HG03139 (cell line): ENCODE data around the gene HPCAL1.

Experiments
- ATAC-seq: cut with Tn5 transposase; IDR thresholded peaks from one replicate; pipeline ENCODE4 v1.9.1; 2021; ENCODE audit not compliant: unreplicated experiment

Gene HPCAL1

GRCh38 chr2:10415640-10416039 lies 112.9 kb downstream of the HPCAL1 start:
- ATAC-seq, result no peak

- ATAC-seq, result no peak
These were observed 115.0 kb downstream of the HPCAL1 start for GRCh38 chr2:10417551-10418335.

DNA sequence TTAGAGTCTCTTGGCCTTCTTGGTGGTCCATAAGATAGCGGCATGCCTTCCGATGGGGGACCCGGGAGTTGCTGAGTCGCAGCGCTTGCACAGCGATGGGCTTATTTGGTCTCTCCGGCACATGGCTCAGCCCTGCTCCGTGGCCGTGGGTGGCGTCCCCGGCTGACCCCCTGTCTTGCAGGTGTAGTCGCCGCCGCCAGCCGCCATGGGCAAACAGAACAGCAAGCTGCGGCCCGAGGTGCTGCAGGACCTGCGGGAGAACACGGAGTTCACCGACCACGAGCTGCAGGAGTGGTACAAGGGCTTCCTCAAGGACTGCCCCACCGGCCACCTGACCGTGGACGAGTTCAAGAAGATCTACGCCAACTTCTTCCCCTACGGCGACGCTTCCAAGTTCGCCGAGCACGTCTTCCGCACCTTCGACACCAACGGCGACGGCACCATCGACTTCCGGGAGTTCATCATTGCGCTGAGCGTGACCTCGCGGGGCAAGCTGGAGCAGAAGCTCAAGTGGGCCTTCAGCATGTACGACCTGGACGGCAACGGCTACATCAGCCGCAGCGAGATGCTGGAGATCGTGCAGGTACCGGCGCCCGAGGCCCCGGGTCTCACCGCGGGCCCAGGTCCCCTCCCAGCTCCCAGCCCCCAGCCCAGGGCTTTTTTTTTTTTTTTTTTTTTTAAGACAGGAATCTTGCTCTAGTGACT lies 117.0 kb downstream of the HPCAL1 start:
- no peak for ATAC-seq

DNA sequence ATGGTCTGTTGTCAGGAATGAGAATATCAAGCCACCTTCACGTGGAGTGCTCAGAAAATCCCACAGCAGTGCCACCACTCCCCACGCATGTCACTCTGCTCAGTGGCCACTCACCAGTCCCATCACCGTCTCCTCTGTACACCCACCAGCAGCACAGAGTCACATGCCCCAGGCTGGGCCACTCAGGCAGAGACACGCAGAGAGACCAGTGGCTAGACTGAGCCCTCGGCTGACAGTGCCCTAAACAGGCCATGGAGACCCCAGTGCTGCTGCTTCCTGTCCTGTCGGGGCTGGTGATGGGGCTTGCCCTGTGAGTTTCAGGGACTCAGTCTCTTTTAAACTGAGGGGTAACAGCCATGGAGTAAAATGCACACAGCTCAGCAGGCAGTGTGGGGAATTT lies 119.5 kb downstream of the HPCAL1 start:
- no peak for ATAC-seq

GRCh38 chr2:10422732-10423399 lies 120.2 kb downstream of the HPCAL1 start:
- ATAC-seq, result no peak

DNA sequence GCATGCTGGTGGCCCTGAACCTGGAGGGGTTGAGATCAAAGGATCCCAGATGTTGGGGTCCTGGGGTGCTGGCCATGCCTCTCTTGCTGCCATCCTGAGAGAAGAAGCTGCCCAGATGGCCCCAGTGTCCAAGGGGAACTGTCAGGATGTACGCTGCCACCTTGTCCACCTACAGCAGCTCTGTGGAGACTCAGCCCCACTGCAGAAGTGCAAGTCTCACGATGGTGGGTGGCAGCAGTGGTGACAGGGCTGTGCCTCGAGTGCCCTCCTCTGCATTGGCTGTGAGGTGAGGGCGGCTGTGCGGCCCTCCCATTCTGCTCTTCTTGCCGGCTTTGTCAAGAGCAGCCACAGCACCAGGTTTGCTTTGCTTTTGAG lies 120.7 kb downstream of the HPCAL1 start:
- no peak for ATAC-seq

- ATAC-seq, result no peak
These were observed 121.3 kb downstream of the HPCAL1 start for GRCh38 chr2:10424051-10424450.

DNA sequence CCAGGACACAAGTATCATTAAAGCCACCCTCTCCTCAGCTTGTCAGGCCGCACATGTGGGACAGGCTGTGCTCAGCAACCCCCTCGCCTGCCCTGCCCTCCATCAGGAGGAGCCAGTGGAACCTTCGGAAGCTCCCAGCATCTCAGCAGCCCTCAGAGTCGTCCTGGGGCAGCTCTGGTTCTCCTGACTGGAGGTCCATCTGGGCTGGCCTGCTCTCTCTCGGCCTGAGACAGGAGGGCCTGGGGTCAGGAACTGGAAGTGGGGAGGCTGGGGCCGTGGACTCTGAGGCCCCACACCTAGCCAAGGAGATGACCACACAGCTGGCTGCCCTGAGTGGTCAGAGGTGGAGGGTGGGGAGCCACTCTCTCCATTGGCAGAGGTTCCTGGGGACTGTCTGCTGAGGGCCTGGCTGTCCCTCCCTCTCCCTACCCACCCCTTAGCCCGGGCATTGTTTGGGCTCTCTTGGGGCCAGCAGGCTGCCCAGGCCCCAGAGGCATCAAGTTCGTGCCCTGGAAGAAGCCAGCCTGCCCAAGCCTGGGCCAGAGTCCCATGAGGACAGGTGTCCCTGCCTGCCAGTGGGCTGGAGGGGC lies 122.3 kb downstream of the HPCAL1 start:
- ATAC-seq, result no peak

- ATAC-seq, result no peak
These were observed 123.0 kb downstream of the HPCAL1 start for GRCh38 chr2:10425699-10426098.

- ATAC-seq, result no peak
These were observed 124.3 kb downstream of the HPCAL1 start for GRCh38 chr2:10426726-10427617.

- ATAC-seq, result no peak
These were observed 124.9 kb downstream of the HPCAL1 start for GRCh38 chr2:10427618-10427949.

DNA sequence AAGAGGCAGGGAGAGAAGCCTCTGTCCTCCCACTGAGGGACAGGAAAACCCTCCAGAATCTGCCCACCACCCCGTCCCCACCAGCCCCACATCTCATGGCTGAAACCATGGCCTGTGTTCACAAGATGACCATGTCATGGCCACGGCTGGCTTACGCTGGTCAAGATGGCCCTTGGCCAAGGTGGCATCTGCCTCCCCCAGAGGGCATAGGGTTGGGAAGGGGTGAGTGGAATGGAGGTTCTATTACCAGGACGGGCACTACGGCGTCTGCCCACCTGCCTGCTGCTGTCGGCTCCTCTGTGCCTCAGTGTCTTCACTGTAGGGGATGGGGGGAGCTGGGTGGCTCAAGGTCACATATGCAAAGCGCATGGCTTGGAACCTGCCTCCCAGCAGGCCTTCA lies 125.7 kb downstream of the HPCAL1 start:
- ATAC-seq, result no peak

DNA sequence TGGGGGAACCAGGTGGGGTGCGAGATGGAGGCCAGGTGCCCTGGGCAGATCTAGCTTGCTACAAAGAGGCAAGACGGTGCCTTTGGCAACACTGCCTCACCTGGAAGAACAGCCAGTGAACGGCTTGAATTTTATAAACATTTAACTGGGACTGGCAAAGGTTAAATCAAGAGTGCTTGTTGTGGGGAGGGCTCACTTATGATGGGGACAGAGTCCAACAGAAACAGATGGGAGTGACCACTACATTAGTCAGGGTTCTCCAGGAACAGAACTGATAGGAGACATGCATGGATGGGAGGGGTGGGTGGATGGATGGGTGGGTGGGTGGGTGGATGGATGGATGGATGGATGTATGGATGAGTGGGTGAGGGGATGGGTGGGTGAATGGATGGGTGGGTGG lies 126.2 kb downstream of the HPCAL1 start:
- ATAC-seq, result no peak

DNA sequence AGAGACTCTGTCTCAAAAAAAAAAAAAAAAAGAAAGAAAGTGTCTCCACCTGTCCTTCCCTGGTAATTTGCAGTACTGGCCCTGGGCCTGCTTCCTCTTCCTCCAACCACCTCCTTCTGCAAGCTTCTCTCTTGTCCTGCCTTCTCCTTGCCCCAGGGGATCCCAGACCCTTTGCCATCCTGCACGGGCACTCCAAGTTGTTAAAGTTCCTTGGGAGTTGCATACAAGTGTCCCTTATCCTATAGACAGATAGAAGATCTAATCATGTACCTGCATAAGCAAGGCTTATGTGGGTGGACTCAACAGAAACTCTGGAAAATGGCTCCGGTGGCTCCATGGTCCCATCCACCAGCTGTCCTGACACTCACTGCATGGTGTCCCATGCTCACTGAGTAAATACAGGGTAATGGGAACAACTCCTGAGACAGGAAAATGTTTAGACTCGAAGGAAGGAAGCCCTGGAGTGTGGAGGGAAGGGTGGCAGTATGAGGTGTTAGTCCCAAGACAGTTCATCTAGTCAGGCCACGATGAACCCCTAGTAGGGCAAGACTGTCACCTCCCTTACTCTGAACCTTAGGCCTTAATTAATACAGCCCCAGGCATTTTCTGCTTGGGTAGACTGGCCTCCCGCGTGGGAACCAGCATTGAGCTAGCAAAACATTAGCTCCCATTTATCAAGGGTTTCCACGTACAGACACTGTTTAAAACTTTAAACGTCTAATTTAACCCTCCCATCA lies 128.3 kb downstream of the HPCAL1 start:
- ATAC-seq, result no peak

DNA sequence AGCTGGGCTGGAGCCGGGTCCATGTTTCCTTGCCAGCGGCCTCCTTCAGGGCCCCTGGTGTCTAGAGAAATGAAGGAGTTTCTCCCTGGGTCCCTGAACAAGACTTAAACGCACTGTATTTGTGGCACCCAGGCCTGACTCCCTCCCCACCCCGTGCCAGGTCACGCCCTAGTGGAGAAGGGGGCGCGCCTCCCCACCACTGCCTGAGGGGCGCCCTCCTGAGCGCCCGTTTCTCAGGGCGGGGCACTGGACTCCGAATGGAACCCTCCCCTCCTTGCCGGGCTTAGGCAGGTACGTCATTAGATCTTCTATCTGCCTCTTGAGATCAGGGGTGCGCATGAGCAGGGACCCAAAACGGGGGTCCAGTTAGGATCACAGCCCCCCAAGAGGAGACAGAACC lies 129.1 kb downstream of the HPCAL1 start:
- ATAC-seq, result no peak

DNA sequence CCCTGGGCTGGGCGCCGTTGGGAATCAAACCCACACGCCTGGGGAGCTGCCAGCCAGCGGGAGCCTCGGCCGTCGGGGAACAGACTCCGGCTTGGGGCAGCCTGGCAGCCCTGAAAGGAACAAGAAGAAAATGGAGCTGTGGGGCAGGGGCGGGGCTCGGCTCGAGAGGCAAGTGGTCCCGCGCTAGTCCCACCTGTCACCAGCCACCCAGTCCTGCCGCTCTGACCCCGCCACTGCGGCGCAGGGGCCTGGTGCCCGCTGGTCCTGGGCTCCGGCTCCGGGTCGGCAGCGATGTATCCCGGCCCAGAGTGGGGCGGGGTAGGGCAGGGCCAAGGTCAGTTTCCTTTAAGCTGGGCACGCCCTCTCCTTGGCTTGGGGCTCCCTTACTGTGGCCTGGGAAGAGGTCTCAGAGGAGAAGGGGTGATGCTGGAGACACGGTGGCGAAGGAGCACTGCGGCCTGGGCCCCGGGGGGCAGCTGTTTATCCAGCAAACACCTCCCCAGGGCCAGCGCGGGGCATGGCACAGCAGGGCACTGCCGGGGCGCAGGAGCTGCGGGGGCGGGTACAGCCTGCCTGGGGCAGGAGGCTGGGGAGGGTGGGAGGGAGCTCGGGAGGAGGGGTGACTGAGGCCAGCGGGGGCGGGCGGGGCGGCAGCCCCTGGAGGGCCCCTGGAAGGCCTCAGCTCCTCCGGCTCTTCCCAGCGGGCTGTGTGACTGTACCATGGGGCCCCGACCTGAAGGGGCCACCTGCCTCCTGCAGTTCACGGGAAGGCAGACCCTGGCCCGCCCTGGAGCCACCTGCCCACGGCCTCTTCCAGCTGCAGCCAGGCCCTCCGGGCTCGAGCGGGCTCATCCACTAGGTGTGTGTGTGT lies 129.8 kb downstream of the HPCAL1 start:
- no peak for ATAC-seq

DNA sequence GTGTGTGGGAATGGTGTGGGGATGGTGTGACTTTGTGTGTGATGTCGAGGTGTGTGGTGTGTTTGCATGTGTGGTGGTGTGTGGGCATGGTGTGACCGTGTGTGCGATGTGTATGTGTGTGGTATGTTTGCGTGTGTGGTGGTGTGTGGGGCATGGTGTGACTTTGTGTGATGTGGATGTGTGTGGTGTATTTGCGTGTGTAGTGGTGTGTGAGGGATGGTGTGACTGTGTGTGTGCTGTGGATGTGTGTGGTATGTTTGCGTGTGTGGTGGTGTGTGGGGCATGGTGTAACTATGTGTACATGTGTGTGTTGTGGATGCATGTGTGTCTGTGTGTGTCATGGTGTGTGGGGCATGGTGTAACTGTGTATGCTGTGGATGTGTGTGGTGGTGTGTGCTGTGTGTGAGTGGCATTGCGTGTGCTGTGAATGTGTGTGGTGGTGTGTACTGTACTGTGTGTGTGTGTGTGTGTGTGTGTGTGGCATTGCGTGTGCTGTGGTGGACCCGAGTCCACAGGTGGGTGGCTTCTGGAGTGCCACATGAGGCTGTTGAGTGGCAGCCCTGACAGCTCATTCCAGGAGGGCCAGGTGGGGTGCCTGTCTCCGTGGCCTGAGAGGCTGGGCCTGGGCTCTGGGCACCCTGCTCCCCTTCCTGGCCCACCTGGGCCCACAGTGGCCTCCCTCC lies 130.7 kb downstream of the HPCAL1 start:
- no peak for ATAC-seq
